ENCODE data around the gene TAS2R9.
"Not testable (repeated sequence)": the region's sequence is repeated elsewhere in the genome, so short reads cannot be mapped to it uniquely, and the experiment has no call there.

TAS2R9 gene, protein sequence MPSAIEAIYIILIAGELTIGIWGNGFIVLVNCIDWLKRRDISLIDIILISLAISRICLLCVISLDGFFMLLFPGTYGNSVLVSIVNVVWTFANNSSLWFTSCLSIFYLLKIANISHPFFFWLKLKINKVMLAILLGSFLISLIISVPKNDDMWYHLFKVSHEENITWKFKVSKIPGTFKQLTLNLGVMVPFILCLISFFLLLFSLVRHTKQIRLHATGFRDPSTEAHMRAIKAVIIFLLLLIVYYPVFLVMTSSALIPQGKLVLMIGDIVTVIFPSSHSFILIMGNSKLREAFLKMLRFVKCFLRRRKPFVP

DNA sequence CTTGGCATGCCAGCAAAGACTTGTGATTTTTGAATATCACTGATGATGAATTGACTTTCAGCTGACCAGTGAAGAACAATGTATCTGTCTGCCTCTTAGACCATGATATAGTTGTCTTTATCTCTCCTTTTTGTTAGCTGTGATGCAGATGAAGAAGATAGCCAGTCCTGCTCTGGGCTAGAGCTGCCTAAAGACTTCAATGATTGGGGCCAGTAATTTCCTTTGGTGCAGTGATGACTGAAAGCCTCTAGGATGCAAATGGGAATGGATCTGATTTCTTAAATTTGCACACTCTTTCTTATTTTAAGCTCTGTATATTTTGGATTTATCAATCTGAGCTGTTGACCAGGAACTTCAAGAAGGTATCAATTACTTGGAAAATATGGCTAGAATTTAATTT lies at the start of gene TAS2R9:
Gene TAS2R9, minus strand, starts transcription at position 101 of the 400 bp plus-strand sequence. Its CDS starts 93 bp downstream, at position 8.
- DNase-seq (ENCODE audit: low read depth in 2 of 2), result no peak

DNA sequence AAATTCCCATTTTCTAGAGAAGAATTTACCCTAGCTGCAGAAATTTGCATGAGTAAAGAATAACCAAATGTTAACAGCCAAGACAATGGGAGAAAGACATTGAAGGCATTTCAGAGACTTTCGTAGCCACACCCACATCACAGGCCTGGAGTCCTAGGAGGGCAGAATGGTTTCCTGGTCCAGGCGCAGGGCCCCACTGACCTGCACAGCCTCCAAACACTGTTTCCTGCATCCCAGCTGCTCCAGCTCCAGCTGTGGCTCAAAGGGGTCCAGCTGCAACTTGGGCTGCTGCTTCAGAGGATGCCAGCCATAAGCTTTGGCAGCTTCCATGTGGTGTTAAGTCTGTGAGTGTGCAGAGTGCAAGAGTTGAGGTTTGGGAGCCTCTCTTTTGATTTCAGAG lies 45.8 kb upstream of the TAS2R9 start:
- DNase-seq (ENCODE audit: low read depth in 2 of 2), result no peak

DNA sequence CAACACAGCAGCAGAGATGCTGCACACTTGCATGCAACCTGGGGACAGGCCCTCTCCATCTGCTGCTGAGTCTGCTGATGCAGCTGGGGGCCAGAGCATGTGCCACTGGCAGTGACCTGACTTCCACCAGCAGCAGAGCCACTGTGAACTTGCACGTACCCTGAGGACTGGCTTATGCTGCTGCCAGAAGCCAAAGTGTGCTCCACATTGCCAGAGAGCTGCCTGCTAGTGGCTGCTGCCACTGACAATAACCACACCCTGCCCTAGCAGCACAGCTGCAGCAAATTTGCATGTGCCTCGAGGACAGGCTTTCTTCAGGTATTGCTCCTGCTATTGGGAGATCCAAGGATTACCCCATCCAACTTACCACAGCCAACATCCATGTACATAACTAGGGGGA lies 43.8 kb upstream of the TAS2R9 start:
- DNase-seq (ENCODE audit: low read depth in 2 of 2), result no peak

DNA sequence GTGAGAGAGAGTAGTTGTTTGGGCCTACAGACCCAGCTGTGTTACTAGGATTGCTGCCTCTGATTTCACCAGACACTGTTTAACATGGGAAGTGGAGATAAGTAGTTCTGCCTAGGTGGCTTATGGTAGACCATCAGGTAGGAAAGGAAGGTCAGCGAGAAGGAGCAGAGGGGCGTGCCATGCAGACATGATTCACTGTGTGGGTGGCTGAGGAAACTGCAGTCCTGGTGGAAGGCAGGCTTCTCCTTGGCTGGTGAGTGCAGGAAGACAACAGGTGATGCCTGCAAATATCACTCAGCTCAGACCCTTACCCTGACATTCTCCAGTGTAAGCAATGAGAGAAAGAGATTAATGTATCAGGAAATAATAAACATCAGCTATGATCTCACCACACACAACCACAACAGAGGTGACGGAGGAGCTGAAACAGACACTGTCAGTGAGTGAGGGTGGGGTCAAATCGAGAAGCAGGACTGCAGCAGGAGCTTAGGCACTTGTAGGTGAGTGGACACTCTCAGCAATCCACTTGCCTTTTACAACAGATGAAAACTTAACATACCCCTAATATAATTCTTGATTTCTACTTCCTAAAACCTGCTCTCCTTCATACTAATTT lies 41.4 kb upstream of the TAS2R9 start:
- no peak for DNase-seq (ENCODE audit: low read depth in 2 of 2)

DNA sequence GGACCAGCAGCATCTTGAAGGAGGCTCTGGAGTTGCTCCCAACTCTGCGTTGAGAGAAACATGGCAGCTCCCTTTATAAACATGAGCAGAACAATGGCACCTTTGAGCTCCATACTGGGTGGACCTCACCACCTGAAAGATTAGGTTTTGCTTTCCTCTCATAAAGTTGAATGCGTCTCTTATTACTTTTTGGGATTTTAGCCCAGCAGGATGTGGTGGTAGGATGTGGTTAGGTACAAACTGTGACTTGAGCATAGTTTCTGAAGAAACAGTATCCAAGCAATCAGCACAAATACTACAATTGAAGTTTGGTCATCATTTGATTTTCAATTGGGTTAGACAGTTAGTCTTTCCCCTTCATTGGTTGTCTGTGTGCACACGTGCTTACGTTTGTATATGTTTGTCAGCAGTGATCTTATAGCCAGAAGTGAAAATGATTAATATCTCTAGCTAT lies 39.5 kb upstream of the TAS2R9 start, which contains the start of gene PRR4:
Gene PRR4, minus strand, starts transcription at position 51 of the 454 bp plus-strand sequence. Its CDS starts 38 bp downstream, at position 13.
- no peak for DNase-seq (ENCODE audit: low read depth in 2 of 2)

DNA sequence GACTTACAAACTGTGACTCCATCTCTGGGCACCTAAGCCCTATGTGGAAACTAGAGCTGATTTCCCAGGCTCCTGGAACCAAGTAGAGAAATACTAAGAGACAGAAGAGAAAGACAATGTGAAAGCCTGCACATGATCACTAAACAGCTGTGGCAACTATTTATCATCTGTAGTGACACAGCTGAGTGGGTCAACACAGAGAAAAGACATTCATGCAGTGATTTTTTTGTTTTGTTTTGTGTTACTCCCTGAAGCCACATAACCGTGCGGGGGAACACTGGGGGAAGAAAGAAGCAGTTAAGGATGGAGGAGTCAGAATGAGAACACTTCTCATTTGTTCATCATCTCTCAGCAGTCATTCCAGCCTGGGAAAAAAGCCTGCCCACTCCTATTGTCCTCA lies 37.8 kb upstream of the TAS2R9 start:
- no peak for DNase-seq (ENCODE audit: low read depth in 2 of 2)

DNA sequence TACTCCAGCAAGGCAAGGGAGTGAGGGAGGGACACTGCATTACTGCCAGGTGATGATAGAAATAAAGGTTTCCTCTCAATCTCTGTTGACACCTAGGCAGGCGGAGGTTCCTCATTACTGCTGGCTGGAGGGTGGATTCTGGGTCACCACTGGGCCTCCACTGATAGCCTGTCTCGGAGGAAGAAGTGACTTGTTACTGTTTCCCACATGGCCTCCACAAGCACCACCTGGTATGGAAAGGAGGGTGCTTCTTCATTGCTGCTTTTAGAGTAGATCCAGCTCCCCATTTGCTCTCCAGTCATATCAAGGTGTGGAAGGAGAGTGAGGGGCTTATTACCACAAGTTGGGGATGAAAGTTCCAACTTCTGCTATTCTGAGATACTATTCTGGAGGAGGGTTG lies 32.9 kb upstream of the TAS2R9 start:
- no peak for DNase-seq (ENCODE audit: low read depth in 2 of 2)

DNA sequence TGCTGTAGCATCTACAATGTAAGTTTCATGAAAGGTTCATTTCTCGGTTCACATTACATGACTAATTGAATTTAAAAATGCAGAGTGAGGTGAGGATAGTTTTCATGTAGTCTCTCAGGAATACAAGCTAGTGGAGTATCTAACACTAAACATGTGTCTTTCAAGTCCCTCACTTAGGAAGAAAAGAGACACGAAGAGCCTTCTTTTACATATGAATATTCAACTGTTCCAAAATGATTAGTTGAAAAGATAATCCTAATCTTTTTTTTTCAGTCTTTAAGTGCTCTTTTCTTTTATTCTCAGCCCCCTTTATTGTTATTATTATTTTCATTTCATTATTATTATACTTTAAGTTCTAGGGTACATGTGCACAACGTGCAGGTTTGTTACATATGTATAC lies 28.5 kb upstream of the TAS2R9 start:
- DNase-seq (ENCODE audit: low read depth in 2 of 2), result no peak

DNA sequence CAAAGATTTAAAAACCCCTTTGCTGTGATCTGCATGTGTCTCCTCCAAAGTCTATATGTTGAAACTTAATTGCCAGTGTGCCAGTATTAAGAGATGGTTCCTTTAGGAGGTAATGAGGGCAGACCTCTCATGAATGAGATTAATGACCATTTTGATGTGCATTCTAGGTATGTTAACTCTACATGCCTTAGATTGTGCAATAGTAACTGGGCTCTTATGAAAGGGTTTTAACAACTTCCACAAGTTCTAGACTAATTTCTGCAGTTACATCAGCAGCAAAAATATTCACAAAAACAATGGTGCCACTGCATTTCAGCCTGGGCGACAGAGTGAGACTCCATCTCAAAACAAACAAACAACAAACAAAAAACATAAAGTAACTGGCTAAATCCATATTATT lies 20.0 kb upstream of the TAS2R9 start:
- DNase-seq (ENCODE audit: low read depth in 2 of 2), result no peak

DNA sequence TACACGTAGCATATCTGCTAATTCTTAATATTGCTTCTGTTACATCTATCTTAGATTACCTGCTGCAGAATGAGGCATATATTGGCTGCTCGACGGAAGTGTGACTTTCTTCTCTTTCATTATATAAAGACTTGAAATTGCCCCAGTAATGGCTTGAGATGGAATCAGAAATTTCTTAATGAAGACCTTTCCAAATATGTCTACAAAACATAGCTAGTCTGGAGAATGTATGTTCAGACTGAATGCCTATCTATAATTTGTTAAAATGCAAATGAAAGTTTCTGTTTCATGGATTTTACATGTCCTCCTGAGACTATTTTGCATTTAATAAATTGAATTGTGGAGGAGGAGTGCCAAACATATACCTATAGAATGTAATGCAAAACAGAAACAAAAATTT lies 16.3 kb upstream of the TAS2R9 start, which contains the start of gene TAS2R10:
Gene TAS2R10, minus strand, starts transcription at position 101 of the 400 bp plus-strand sequence. Its CDS starts 89 bp downstream, at position 12.
- DNase-seq (ENCODE audit: low read depth in 2 of 2), result no peak

DNA sequence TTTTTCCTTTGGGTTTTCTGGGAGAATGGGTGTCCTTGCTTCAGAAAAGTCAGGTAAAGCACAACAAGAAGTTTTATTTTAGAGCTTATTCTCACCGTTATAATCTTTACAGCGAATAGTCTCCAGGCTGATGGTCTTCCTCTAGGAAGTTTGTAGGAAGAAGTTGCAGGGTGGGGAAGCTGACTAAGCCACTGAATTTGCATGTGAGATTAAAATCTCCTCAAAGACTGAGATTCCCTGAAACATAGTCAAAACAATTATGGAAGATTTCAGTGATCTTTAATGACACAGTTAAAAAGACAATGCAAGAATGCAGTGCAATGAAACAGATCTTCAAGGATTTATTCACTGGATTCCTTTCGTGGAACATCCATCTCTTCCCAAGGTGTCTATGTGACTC lies 15.0 kb upstream of the TAS2R9 start:
- DNase-seq (ENCODE audit: low read depth in 2 of 2), result no peak

DNA sequence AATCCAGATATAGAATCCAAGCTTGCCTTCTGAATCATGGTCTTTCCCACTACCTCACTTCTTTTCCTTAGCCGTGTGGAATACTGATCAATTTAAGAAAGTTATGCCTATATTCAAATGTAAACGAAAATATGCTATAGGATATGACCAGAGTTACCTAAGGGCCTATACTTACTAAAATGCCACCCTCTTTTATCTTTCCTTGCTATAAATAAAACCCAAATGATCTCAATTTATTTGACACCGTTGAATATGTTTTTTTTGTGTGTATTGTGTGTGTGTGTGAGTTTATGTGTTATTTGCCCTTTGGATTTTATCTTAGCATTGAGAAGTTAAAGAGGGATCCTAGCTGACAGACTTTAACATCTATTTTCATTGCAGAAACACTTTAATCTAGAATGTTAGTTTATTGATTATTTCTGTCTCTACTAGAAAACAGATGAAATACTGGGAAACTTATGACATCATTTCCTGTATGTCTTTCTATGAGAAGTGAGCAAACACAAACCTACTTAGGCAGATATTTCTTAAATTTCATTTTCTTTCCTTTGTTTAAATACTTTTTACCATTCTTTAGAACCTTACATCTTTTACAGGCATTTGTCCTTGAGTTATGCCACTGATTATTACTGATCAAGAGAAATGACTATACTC lies 2.0 kb upstream of the TAS2R9 start:
- no peak for DNase-seq (ENCODE audit: low read depth in 2 of 2)

DNA sequence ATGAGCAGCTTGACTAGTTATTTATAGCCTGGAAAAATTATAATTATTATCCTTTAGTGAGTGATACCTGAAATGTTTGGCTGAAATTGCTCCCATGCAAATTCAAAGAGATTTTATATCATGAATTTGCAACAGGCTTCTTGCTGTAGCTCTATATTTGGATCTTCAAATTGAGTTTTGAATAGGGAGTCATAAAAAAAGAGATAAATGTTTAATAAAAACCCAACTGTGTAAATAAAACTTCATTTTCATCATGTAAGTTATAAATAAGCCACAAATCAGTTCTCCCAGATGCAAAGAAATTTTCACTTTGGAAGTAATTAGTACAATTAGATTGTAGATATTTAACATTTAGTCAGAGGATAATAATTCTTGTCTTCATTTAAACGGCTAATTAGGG lies 2.8 kb downstream of the TAS2R9 start, which contains the start of gene TAS2R8:
Gene TAS2R8, minus strand, starts transcription at position 101 of the 400 bp plus-strand sequence. CDS start 306 bp downstream, outside the sequence.
- no peak for DNase-seq (ENCODE audit: low read depth in 2 of 2)

DNA sequence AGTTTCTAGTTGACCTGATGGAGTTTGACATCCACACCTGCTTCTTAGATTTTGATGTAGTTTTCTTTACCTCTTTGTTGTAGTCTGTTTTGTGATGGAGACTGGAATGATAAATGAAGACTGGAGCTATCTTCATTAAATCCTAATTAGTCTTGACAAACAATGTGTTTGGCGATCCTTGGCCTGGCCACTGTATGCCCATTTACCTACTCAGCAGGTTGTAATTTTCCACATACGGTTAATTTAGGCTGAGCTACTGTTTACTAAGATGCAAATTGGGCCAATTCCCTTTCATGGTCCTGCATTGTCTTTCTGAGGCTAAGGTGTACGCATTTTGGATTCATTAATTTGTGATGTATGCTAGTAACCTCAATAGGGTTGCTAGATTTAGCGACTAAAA lies 7.4 kb downstream of the TAS2R9 start, which contains the start of gene TAS2R7:
Gene TAS2R7, minus strand, starts transcription at position 41 of the 400 bp plus-strand sequence. CDS start 57 bp downstream, outside the sequence.
- DNase-seq (ENCODE audit: low read depth in 2 of 2), result no peak

DNA sequence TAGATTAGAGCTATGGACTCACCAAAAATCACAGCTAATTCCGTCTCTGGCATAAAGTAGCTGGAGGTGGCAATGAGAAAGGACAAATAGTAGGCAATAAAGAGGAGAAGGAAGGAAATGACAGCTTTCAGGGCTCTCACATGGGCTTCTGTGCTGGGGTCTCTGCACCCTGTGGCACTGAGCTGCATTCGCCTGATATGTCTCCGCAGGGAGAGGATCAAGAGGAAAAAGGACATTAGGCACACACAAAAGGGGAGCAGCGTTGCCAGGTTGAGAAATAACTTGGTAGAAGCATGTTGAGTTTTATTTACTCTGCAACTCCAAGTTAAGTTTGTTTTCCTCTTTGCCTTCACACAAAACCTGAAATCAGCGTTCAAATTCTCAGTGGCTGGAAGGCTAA lies 8.2 kb downstream of the TAS2R9 start:
- no peak for DNase-seq (ENCODE audit: low read depth in 2 of 2)

DNA sequence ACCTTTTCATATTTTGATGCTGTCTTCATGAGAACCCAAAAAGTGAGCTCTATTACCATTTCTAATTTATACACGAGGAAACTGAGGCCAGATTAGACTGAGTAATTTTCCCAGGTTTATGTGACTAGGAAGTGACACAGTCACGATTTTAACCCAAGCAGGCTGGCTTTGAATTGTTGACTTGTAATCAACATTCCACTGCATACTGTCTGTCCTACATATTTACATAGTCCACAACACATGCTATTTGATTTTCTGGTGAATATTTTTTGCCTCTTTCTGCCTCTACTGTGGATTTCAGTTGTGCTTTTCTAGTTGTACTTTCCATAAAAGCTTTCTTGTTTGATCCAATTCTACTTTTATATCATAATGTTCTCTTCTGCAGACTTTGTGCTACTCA lies 15.7 kb downstream of the TAS2R9 start:
- no peak for DNase-seq (ENCODE audit: low read depth in 2 of 2)

DNA sequence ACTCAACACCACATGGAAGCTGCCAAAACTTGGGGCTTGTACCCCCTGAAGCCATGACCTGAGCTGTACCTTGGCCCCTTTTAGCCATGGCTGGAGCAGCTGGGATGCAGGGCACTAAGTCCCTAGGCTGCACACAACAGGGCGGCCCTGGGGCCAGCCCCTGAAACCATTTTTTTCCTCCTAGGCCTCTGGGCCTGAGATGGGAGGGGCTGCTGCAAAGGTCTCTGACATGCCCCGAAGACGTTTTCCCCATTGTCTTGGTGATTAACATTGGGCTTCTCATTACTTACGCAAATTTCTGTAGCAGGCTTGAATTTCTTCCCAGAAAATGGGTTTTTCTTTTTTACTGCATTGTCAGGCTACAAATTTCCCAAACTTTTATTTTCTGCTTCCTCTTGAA lies 18.2 kb downstream of the TAS2R9 start:
- not testable (repeated sequence) for DNase-seq (ENCODE audit: low read depth in 2 of 2)

DNA sequence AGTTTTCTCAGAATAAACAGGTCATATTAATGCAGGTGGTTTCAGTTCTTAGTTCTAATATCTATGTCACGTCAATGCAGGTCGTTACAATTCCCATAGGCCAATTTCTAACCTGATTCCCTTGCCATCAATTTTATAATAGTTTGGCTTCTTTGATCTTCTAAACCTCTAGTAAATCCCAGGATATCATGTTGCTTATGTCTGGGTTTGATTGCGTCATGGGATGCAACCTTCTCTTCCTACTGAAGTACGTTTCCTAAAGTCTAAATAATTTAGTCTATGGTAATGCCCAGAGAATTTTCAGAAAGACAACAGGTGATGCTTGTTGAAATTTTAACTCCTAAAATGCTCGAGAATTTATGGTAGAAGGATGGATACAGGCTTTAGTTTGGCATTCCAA lies 26.7 kb downstream of the TAS2R9 start:
- DNase-seq (ENCODE audit: low read depth in 2 of 2), result no peak

DNA sequence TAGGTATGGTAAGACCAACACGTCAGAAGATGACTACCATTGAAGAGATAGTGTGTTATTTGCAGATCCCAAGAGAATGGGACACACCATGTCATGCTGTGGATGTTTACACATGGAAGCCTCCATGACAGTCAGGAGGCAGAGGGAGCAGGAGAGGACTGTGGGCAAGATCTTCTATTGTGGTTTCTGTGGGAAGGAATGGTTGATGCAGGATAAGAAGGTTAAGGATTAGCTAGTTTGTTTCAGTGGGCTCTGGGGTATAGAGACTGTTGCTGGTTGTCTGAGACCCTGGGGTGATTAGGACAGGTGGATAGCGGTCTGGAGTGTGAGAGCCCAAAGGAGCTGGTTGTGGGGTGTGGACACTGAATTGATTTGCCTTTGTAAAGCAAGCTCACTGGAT lies 30.9 kb downstream of the TAS2R9 start:
- no peak for DNase-seq (ENCODE audit: low read depth in 2 of 2)

DNA sequence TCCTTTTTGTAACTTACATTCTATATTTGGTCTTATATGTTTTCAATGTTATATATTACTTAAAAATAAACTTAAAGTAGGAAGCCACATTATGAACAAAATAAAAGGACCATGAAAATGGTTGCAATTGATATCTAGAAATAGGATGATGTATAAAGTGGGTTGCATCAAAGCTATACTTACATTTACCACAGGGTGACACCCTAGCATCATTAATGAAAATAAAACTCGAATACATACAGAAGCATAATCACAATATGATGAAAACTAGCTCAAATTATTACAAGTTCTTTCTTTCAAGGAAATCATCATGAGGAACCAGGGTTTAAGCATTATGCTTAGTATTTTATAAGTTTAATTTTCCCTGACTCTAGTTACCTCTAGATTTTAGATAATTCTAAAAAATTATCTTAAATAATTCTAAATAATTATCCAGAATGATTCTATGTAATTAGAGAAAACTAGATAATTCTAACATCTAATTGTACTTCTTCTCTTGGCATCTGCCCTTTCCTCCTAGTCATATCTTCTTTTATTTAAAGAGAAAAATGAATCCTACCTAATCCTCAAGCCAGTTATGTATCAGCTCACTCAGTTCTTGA lies 38.7 kb downstream of the TAS2R9 start:
- DNase-seq (ENCODE audit: low read depth in 2 of 2), result no peak

DNA sequence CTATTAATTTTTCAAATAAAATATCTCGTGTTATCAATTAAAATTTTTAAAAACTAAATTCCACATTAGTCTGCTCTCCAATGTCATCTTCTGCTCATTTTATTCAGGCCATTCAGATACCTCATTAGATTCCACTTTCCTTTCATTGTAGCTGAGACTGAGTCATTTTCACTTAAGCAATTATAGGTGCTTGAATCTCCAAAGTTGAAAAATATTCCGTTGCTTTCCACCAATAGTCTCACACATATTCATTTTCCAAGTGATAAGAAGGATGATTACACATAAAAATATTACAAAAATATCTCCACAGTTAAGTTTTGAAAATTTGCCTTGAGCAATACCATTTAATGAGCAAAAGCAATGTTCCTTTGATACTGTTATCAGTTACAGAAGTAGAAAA lies 50.3 kb downstream of the TAS2R9 start:
- DNase-seq (ENCODE audit: low read depth in 2 of 2), result no peak

Data from stimulated activated CD4-positive, alpha-beta T cell treated with anti-CD3 and anti-CD28 coated beads, Interleukin-1b, Interleukin-23, amount 100 ng/mL, for 4 hours (primary cell).